Fibroblast of skin of left biceps (primary cell): Measurements from ENCODE around the gene EXOSC3.
A peak's percentile ranks its signal among the peaks of the same experiment; 100 is the strongest.
"Not testable (repeated sequence)": the region's sequence is repeated elsewhere in the genome, so short reads cannot be mapped to it uniquely, and the experiment has no call there.

Experiments used
- DNase-seq, 2 experiments: peaks; one replicate each; pipeline ENCODE4 v3.0.0-alpha.2; 2013; ENCODE audit warnings: low read depth in 2 of 2

The EXOSC3 gene

DNA sequence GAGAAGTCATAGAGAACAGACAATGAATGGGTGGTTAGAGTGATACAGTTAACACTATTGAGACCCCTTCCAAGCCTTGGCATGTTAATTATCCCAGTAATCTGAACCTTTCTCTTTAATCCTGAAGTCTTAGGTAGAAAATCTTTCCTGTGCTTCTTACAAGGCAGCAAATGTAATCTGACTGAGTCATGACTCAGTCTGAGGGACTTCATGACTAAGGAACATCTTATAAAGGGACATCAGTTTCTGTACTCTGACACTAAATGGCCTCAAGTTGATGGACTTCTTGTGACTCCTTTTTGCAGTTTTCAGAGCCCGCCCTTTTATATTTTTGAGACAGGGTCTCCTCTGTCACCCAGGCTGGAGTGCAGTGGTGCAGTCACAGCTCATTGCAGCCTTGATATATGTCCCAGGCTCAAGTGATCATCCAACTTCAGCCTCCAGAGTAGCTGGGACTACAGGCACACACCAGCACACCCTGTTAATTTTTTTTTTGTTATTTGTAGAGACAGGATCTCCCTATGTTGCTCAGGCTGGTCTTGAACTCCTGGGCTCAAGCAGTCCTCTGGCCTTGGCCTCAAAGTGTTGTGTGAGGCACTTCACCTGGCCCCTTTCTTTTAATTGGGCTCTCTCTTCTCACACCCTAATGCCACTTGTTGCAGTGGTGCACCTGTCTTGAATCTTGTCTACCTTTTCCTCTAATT lies 9.5 kb downstream of the EXOSC3 start:
- DNase-seq = no peak

DNA sequence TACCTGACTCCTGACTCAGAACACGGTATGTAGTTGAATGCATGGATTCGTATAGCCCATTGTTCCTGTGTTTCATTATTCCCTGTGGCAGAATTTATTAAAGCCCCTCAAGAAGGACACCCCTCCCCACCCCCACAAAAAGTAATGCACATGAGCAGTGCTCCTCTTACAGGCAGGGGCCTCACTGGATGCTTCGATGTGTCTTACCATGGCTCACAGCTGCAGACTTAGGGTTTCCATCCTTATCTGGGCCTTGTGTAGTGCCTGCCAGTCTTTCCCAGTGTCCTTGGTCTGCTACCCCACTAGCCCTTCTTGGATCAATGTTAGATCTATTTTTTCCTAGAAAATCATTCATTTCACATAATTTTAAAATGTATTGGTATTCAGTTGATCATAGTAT lies 14.9 kb downstream of the EXOSC3 start:
- DNase-seq = no peak

DNA sequence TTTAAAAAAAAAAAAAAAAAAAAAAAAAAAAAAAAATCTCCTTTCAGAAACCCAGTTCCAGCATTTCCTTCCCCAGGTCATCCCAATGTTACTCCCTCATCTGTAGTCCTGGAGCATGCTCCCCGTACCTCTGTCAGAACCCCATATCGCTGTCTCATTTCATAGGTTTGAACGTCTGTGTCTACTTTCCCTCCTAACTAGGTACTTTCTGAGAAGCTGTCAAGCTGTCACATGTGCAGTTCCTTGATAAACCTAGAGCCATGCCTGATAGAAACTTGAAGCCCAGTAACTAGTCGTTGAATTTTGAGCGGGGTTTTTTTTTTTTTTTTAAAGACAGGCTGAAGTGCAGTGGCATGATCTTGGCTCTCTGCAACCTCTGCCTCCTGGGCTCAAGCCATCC lies 15.6 kb downstream of the EXOSC3 start:
- DNase-seq = no peak

DNA sequence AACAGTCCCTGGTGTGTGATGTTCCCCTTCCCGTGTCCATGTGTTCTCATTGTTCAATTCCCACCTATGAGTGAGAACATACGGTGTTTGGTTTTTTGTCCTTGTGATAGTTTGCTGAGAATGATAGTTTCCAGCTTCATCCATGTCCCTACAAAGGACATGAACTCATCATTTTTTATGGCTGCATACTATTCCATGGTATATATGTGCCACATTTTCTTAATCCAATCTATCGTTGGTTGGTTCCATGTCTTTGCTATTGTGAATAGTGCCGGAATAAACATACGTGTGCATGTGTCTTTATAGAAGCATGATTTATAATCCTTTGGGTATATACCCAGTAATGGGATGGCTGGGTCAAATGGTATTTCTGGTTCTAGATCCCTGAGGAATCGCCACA lies 19.6 kb downstream of the EXOSC3 start:
- DNase-seq = not testable (repeated sequence)

DNA sequence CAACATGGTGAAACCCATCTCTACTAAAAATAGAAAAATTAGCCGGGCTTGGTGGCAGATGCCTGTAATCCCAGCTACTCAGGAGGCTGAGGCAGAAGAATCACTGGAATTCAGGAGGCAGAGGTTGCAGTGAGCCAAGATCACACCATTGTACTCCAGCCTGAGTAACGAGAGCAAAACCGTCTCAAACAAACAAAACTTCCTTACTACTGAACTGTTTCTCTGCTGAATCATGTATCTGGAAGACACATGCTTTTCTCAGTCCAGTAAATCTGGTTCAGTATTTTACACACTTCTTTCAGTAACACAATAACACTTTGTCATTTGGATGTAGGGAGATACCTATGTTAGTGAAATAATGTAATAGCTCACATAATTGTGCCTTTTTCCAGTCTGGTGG lies 23.4 kb downstream of the EXOSC3 start:
- DNase-seq = peak in 1 of 2 experiments; percentile 9

DNA sequence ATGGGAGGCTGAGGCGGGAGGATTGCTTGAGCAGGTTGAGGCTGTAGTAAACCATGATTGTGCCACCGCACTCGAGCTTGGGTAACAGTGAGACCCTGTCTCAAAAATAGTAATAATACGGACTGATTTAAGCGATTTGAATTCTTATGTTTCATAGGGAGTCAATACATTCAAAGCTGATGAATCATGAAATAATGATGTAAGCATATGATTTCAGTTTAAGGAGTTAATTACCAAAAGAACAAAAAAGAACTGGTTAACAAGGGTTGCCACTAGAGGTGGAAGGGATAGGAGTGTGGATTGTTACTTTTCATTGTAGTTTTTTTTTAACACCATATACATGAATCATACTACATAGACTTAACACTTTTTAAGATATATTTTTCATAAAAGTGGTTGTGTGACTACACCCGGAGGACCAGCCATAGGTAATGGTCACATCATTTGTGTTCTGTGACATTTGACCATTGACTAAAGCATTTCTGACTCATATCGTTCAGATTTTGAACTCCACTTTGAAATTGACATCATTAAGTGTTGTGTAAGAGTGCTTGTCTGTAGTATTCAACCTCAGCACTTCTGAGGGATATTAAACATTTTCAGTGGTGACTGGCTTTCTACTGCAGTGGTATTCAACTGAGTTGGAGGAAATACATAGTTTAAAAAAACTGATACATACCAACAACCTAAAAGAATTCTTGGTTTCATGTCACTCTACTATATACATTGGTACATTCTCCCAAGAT lies 24.3 kb downstream of the EXOSC3 start:
- peak in 1 of 2 experiments; percentile 24 for DNase-seq

DNA sequence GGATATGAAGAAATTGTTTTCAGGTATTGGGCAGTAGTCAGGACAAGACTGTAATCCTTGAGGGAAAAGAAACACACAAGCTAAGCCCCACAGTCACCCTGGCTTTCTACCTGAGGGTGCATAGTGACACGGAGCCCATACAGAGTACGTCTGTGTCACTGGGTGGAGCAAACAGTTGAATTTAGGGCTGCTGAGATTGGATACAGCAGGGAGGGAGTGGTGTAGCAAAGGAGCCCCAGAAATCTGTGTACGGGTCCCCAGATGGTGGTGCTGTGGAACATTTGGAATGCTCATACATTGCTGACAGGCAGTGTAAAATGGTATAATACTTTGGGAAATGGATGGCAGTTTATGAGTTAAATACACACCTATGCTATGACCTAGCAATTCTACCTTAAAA lies 26.1 kb downstream of the EXOSC3 start:
- no peak for DNase-seq

DNA sequence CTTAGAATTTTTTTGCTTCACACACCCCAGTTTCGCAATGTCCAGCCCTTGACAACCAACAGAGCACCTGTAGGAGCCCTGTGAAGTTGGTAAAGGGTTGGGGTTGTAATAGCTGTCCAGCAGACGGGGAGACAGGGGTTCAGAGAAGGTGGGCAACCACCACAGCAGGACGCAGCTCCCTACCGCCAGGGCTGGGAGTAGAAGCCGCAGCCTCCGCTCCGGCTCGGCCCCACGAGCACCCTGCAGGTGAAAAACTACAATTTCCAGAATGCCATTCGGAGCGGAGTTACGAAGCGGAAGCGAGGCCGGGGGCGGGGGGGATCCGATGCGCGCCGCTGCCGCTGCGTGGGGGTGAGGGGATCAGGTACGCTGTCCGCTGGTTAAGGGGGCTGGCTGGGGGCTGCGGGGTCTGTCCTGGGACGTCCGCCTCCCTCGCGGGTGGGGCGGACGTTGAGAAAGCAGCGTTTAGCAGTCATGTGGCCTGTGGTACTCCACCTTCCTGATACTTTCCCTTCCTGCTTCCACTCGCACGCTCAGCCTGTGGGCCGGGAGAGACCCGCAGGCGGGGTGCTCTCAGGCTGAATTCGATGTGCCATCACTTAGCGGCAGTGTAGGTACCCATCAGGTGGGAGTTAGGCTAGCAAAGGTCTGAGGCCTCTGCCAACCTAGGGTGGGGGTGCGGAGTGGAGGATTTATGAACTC lies 31.2 kb downstream of the EXOSC3 start, which contains the start of gene TRMT10B:
Gene TRMT10B, plus strand, starts transcription at position 317 of the 702 bp plus-strand sequence. CDS start 8,127 bp downstream, outside the sequence.
- peak; percentile 18 to 37 for DNase-seq

DNA sequence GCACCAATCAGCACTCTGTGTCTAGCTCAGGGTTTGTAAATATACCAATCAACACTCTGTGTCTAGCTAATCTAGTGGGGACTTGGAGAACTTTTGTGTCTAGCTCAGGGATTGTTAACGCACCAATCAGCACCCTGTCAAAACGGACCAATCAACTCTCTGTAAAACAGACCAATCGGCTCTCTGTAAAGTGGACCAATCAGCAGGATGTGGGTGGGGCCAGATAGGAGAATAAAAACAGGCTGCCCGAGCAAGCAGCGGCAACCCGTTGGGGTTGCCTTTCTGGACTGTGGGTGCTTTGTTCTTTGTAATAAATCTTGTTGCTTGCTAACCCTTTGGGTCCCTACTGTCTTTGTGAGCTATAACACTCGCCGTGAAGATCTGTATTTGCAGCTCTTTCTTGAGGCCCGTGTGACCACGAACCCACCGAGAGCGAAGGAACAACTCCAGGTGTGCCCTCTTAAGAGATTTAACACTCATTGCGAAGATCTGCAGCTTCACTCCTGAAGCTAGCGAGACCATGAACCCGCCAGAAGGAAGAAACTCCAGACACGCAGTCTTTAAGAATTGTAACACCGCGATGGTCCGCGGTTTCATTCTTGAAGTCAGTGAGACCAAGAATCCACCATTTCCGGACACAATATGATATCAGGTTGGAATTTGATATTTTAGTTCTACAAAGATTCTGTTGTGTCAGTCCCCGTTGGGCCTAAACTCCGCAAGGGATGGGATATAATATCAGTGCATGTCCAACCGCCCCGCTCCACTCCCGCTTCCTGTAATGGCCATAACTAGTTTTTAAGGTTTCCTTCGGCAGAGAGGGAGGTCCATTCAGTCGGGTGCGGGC lies 32.0 kb downstream of the EXOSC3 start:
- DNase-seq = no peak

DNA sequence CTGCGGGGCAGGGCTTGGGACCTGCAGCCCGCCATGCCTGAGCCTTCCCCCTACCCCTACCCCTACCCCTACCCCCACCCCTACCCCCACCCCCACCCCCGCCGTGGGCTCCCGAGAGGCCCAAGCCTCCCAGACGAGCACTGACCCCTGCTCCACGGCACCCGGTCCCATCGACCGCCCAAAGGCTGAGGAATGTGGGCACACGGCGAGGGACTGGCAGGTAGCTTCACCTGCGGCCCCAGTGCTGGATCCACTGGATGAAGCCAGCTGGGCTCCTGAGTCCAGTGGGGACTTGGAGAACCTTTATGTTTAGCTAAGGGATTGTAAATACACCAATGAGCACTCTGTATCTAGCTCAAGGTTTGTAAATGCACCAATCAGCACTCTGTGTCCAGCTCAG lies 32.8 kb downstream of the EXOSC3 start:
- not testable (repeated sequence) for DNase-seq

DNA sequence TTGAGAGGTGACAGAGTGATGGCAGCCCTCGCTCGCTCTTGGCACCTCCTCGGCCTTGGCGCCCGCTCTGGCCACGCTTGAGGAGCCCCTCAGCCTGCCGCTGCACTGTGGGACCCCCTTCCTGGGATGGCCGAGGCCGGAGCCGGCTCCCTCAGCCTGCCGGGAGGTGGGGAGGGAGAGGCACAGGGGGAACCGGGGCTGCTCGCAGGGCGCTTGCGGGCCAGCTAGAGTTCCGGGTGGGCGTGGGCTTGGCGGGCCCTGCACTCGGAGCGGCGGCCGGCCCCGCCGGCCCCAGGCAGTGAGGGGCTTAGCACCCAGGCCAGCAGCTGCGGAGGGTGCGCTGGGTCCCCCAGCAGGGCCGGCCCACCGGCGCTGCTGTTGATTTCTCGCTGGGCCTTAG lies 33.2 kb downstream of the EXOSC3 start:
- DNase-seq = not testable (repeated sequence)

DNA sequence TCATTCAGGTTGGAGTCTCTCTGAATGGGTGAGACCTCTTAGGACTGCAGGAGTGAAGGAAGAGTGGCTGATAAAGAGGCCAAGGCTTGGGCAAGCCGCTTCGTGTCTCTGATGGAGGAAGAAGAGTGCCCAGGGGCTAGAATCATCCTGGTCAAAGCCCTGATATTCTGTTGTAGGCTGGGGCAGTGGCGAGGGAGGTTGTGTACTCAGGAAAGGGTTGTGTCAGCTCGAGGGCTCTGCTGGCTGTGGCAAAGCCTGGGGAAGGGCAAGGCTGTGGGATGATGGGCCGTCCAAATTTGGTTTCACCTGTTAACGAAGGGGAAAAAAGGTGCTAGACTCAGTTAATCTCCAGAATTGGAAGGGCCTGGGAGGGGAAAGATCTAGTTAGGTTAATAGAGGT lies 33.7 kb downstream of the EXOSC3 start:
- DNase-seq = no peak

DNA sequence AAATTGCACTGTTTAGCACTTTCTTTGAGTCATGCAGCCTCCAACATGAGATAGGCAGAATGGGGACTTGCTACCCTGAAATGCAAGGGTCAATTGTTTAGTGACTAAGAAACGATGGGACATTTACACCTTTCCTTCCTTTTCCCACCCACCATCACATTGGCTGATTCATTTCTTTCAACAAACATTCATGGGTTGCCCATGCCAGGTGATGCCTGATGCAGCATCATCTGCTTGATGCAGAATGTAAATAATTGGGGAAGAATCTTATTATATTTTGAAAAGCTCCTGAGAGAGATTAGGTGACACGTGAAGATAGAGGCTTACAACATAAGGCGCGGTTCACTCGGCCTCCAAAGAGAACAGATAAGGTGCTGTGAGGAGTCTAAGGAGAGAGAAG lies 35.7 kb downstream of the EXOSC3 start:
- no peak for DNase-seq

DNA sequence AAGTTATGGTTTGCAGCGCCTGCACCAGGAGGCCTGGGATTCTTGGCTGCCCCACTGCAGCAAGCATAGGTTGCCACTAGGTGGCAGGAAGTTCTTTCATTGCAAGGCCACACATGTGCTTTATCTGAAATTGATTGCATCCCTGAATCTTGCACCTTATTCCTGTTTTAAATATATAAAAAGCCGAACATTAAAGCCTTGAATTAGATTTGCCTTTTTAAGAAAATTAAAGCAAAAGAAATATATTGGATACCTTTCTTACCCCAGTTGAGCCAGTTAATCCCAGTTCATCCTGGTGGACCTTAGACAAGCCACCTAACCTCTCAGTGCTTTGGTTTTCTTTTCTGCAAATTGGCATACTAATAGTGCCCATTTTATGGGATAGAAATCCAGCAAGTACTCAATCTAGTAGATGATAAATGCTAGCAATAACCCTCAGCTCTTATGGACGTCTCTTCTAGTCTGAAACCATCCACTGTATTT lies 37.6 kb downstream of the EXOSC3 start:
- DNase-seq = peak in 1 of 2 experiments; percentile 14

DNA sequence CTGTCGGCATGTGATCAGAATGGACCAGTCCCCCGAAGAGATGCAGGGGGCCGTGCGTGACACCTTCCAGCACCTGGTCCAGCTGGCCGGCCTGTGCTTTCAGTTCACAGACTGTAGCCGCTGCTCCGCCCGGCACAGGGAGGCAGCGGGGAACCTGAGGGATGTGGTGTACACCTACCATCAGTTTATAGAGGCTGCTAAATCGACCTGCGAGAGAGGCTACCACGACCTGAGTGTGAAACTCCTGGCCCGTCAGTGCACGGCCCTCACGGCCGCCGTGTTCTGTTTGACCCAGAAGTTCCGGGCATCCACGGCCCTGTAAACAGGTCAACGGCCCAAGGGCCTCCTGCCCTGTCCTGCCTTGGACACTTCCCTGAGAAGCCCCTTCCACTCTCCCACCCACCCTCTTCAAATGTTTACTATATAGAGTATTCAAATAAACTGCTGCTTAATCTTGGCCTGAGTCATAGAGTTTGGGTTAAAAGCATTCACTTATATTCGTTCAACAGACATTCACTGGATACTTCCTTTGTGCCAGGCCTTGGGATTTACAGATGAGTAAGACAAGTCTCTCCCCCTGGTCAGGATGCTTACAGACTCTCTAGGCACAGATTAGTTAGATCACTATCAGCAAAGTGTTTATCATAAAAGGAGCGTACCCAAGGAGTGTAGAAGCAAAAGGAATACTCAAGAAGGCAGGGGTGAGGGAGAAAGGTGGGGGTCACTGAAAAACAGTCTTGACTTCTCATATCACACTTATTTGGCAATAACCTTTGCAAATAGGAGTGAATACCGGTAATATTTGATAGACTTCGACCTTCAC lies 38.2 kb downstream of the EXOSC3 start:
- DNase-seq = no peak

DNA sequence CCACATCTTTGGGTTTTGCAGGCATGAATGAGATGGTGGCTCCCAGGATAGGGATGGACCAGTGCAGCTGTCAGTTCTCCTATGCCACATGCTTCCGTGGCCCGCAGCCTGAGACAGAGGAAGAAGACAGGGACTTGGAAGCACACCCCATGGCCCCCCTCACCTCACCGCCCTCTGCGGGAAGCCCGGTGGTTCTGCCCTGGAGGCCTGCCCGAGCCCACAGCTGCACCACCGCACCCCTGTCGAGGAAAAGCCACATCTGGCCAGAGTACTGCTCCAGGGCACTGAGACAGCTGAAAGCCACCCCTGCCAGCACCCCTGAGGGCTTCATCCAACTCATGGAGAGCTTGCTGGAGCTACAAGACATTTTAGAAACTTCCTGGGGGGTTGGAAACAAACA lies 38.9 kb downstream of the EXOSC3 start:
- DNase-seq = no peak

DNA sequence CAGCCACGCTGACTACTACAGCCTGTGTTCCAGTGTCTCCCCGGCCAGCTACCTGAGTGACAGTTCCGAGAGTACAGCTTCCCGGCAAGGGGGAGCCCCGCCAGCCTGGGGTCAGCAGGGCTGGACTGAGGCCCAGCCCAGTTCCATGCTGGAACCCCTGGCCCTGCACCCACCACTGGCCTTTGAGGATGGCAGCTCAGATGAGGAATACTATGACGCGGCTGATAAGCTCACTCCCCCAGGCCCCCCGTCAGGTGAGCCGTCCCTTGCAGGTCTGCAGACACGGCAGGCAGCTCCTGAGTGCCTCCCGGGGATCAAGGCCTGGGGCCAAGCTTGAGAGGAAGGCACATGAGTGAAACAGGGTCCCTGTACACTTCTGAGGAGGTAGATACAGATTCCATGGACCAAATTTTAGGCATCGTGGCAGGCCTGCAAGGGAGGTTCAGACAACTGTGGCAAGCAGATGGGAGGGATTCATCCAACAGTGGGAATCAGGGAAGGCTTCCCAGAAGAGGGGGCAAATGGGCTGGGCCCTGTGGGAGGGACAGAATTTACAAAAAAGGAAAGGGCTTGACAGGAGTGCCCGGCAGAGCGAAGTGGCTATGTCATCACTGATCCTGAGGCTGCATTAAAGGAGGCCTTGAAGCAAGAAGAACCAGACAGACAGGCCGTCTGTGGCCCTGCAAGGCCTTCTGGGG lies 44.1 kb downstream of the EXOSC3 start:
- no peak for DNase-seq

DNA sequence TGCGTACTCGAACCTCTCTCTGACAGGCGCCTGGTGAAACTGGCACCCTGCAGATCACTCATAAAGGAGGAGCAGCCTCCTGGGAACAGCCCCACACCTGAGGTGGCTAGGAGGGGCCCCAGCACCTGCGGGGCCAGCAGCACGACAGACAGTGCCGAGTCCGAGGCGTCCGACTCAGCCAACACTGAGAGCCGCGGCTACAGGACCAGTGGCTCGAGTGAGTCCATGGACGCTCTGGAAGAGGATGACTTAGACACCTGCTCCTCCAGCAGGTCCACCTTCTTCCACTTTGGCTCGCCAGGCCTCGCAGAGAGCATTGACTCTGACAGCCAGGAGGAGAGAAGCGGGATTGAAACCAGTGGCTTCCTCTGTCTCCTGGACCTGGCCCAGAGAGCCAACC lies 44.7 kb downstream of the EXOSC3 start:
- DNase-seq = no peak

DNA sequence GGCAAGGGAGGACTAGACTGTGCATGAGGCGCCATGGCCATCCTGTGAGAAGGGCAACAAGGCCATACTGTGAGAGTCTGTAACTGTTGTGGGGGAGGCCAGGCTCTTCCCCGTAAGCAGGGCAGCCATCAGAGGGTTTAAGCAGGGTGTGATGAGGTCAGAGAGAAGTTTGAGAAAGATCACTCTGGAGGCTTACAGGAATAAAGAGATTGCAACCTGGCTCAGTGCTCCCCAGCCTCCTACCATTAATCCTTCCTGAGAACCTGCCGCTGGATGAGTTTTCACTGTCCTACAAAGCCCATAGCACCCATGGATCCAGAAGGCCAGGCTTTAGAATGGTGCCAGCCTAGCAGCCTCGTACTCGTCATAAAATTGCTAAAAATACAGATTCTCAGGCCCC lies 45.6 kb downstream of the EXOSC3 start:
- DNase-seq = no peak

DNA sequence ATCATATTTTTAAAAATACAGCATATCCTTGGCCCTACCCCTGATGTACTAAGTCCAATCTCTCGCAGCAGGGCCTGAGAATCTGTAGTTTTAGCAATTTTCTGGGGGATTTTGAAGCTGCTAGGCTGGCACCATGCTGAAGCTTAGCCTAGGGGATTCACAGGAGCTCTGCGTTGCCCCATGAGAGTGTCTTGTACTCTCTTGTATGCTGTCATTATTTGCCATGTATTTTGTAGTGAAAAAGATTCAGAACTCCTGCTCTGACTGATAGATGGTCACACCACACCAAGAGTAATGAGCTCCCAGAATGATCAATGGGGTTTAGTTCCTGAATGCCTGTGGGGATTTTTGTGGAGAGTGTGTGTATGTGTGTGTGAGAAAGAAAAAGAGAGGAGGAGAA lies 51.9 kb downstream of the EXOSC3 start:
- DNase-seq = no peak
